OCI-M2 (cell line): ENCODE results near the gene TNFAIP8.

ENCODE experiments used
- DNase-seq: peaks from one replicate; lab custom pipeline; 2025; ENCODE audit not compliant: unreplicated experiment; lab: John Stamatoyannopoulos, UW

Gene TNFAIP8

GRCh38 chr5:119389288-119390030 is 33.6 kb downstream of the TNFAIP8 start:
- no peak for DNase-seq

GRCh38 chr5:119390404-119390803 is 34.6 kb downstream of the TNFAIP8 start:
- no peak for DNase-seq

GRCh38 chr5:119393201-119393691 is 37.4 kb downstream of the TNFAIP8 start:
- DNase-seq: no peak

GRCh38 chr5:119393746-119394145 is 37.9 kb downstream of the TNFAIP8 start:
- DNase-seq: no peak

GRCh38 chr5:119395080-119395836 is 39.4 kb downstream of the TNFAIP8 start:
- no peak for DNase-seq

GRCh38 chr5:119396030-119396664 is 40.3 kb downstream of the TNFAIP8 start:
- DNase-seq: no peak

DNA sequence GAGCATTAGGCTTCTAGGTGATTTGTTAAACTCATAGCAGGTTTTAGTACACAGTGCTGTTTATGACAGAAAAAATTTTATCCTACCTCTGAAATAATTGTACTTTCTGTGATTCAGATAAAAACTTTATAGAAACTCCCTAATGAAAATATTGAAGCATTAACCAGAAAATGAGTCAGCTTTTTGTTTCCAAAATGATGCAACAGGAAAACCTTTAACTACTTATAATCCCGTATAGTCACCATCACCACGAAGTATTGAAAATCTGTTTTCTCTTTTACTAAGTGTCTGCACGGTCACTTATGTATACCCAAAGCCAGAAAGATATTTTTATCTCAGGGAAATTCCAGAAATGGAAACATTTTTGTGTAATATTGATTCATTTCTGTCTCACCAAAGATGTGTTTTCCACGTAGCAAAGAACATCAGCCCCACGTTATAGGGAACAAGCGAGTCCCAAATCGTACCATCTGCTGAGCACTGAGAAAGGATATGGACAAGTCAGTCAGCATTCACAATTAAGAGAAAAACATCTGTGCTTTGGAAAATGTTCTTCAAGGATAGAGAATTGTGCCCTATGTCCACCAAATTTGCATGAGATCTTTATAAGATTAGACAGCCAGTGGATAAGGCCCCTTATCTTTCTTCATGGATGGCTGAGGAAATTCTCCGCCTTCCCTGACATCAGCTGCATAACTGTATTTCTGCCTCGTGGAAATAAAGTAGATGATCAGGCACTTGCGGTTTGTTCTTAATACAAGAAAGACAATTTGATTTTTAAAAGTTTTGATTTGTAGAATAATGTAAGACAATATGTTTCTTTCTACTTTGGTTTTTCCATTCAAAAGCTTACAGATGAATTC is 41.9 kb downstream of the TNFAIP8 start:
- DNase-seq: no peak

DNA sequence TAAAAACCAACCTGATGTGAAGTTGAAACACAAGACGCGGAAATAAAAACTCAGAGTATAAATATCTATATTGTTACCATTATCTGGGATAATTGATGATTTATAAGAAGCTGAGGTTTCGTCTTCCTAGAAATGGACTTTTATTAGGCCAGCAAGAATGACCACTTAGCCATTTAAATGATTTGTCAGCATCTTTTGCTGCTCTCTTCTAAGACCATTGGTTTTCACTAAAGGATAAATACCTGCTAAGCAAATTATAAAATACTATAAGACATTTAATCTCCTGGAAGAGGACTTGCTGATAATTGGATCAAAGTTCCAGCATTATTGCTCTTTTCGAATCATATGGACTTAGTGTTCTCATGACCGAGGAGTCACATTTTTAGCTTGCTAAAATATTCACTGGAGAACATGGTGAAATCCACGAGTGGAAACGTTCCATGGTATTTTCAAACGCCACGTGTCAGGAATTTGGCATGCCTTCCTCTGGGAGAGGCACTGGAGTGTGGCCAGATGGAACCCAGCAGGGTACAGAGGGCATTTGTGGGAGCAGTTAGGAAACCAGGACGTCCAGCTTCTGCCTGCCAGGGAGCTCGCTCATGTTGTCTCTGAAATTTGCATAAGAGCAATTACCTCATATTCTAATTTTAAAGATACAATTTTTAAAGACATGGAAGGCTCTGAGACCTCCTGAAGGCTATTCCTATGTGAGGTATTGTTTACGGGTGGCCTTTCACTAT is 43.1 kb downstream of the TNFAIP8 start:
- DNase-seq: no peak

DNA sequence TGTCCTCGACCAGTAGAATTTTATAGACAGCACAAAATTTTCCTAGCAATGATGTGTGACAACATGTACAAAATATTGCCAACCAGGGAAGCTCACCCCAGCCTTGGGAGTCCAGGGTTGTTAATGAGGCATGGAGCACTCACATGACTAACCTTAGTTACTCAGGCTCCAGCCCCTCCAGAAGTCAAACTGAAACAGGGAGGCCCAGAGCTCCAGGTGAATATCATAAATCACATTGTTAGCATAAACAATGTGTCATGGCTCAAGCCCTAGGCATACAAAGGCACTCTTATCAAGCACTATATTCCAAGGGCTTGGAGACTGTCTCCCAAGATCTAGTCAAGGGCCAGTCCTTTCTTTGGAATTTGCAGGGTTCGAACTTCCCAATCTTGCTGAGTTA is 44.4 kb downstream of the TNFAIP8 start:
- no peak for DNase-seq

DNA sequence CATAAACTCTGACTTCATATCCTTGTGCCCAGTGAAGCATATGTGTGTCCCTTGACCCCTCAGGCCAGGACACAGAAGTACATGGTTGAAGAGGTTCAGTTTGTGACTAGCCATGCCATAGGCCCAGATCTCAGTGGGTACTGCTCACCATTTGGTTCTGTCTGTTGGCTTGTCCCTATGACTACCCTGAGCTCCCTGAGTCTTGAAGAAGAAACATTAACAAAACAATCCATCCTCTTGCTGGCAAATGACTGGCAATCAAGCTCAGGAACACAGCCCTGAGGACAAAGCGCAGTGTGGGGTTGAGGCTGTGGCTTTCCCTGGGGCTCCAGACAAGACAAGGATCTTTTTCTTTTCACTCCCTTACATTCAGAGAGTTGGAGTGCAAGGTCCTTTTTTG is 46.3 kb downstream of the TNFAIP8 start:
- DNase-seq: no peak

DNA sequence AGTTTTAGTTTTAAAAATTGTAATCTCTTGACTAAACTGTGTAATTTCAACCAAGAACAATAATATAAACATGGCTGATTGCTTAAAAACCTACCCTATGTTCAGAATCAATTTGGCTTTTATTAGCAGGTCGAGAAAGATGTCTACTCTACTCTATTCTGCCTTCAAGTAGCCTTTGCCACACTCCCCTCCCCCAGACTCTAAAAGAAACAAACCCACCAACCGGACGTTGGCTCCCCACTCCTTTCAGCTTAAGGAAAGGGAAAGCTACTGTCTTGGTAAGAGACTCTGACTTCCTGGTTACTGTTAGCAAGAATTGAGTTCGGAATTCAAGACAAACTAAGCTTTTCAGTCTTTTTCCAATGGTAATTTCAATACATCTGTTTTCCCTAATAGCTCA is 46.7 kb downstream of the TNFAIP8 start:
- no peak for DNase-seq

GRCh38 chr5:119404033-119404432 is 48.2 kb downstream of the TNFAIP8 start:
- no peak for DNase-seq

- DNase-seq: no peak
These were observed 49.6 kb downstream of the TNFAIP8 start for GRCh38 chr5:119405419-119405818.

GRCh38 chr5:119406551-119407110 is 50.8 kb downstream of the TNFAIP8 start:
- no peak for DNase-seq

DNA sequence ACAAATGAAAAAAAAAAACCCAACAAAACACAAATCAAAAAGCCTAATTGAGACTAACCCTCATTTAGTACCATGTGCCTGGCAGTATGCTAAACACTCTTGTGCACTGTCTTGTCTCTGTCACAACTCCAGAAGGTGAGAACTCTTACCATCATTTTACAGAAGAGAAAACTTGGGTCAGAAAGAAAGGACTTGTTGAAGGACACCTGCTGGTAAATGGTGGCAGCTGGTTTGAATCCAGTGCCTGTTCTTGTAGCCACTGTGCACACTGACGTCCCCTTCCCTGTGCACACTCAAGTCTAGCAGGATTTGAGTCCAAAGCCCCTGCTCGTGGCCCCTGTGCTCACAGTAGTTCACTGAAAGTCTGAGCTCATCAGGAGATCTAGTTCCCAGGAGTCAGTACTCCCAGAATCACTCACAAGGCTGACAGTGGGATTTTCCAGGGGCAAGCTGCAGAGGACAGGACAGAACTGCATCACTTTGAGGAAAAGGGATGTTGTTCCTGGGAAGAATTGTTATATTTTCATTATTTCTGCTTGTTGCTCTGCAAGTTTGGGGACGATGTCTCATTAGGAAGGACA is 53.5 kb downstream of the TNFAIP8 start:
- no peak for DNase-seq

DNA sequence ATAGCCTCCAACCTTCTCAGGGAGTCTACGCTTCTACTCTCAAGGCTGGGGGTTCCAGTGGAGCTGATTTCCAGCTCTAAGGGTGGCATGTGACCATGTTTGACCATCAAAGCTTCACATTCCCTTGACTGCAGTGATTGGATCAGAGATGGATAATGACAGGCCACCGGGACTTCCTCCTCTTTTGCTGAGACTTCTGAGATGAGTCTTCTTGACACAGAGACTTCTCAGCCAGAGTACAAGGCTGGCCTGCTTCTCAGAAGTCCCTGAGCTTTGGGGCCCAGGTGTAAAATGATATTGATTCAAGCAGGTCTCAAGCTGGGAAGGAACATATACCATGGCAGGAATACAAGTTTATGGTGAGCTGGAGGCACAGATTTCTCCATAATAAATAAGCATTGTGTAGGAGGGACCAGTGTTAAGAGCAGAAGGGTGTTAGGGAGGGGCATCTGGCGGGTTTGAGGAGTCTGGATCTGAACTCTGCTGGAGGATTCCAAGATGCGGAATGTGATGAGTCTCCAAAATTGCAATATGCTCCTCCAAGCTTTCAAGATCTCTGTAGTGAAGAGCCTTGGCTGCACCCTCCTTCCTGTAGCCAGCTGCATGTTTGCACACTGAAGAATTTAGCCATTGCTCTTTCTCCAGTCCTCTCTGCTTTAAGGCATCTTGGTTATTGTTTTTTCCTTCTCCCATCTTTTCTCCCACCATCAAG is 54.8 kb downstream of the TNFAIP8 start:
- DNase-seq: no peak

DNA sequence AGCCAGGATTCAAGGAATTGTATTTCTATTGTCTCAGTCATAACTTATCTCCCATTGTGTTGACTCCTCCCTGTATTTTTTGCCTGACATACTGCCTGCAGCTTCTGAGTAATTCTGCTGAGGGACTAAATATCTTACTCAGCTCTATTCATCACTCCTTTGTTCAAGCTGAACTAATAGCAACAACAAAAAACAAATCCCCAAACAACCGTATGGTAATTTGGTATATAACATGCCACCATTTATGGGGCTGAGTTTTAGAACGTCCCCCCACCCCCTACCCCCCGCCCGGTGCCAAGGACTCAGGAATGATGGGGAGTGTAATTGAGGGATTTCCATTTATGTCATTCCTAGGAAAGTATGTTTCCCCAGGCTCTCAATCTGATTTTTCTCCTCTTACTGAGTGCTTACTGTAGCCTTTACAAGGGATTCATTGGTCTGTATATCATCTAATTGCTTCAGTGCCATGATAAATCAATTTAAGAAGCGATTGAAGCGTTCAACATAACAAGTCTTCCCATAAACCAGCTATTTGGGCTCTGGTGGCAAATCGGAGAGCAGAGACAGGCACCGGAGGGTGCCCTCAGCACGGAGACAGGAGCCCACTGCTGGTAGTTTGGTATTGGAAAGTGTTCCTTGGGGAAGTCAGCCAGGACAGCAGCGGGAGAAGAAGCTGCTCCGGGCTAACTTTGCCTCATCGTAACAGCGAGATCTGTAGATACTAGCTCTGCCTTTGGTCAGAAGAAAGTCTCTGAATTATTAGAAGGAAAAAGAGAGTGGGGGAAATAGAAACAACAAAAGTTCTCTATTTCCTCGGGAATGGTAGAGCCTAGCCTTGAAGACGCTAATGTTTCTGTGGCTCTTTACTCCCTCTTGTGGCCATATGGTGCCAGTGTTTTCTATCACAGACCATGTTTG is 55.8 kb downstream of the TNFAIP8 start:
- peak; percentile 52 for DNase-seq
